Measurements from ENCODE around the gene CLEC2L. TPM values are rescaled to one million over a fixed set of nuclear protein-coding genes. Genes with fewer than 3 reads are reported as not detected.

The CLEC2L gene
- total and polyA plus RNA-seq, 2 experiments from 2014 or later, result not detected

DNA sequence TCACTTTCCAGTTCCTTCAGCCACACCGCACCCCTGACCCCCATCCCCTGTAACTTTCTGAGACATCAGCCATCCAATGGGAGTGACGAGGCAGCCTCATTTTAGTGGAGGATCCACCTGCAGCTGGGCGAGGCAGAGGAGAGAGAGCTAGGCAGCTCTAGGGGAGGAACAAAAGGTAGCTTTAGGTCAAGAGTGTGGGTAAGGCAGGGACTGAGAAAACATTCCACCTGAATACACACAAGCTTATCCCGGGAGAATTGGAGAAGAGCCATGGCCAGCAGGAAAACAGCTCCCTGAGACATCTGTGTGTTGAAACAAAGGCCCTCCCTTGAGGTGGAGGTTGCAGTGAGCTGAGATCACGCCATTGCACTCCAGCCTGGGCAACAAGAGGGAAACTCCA lies 33.4 kb upstream of the CLEC2L start (continued):
- TF ChIP-seq, protein P1, sequence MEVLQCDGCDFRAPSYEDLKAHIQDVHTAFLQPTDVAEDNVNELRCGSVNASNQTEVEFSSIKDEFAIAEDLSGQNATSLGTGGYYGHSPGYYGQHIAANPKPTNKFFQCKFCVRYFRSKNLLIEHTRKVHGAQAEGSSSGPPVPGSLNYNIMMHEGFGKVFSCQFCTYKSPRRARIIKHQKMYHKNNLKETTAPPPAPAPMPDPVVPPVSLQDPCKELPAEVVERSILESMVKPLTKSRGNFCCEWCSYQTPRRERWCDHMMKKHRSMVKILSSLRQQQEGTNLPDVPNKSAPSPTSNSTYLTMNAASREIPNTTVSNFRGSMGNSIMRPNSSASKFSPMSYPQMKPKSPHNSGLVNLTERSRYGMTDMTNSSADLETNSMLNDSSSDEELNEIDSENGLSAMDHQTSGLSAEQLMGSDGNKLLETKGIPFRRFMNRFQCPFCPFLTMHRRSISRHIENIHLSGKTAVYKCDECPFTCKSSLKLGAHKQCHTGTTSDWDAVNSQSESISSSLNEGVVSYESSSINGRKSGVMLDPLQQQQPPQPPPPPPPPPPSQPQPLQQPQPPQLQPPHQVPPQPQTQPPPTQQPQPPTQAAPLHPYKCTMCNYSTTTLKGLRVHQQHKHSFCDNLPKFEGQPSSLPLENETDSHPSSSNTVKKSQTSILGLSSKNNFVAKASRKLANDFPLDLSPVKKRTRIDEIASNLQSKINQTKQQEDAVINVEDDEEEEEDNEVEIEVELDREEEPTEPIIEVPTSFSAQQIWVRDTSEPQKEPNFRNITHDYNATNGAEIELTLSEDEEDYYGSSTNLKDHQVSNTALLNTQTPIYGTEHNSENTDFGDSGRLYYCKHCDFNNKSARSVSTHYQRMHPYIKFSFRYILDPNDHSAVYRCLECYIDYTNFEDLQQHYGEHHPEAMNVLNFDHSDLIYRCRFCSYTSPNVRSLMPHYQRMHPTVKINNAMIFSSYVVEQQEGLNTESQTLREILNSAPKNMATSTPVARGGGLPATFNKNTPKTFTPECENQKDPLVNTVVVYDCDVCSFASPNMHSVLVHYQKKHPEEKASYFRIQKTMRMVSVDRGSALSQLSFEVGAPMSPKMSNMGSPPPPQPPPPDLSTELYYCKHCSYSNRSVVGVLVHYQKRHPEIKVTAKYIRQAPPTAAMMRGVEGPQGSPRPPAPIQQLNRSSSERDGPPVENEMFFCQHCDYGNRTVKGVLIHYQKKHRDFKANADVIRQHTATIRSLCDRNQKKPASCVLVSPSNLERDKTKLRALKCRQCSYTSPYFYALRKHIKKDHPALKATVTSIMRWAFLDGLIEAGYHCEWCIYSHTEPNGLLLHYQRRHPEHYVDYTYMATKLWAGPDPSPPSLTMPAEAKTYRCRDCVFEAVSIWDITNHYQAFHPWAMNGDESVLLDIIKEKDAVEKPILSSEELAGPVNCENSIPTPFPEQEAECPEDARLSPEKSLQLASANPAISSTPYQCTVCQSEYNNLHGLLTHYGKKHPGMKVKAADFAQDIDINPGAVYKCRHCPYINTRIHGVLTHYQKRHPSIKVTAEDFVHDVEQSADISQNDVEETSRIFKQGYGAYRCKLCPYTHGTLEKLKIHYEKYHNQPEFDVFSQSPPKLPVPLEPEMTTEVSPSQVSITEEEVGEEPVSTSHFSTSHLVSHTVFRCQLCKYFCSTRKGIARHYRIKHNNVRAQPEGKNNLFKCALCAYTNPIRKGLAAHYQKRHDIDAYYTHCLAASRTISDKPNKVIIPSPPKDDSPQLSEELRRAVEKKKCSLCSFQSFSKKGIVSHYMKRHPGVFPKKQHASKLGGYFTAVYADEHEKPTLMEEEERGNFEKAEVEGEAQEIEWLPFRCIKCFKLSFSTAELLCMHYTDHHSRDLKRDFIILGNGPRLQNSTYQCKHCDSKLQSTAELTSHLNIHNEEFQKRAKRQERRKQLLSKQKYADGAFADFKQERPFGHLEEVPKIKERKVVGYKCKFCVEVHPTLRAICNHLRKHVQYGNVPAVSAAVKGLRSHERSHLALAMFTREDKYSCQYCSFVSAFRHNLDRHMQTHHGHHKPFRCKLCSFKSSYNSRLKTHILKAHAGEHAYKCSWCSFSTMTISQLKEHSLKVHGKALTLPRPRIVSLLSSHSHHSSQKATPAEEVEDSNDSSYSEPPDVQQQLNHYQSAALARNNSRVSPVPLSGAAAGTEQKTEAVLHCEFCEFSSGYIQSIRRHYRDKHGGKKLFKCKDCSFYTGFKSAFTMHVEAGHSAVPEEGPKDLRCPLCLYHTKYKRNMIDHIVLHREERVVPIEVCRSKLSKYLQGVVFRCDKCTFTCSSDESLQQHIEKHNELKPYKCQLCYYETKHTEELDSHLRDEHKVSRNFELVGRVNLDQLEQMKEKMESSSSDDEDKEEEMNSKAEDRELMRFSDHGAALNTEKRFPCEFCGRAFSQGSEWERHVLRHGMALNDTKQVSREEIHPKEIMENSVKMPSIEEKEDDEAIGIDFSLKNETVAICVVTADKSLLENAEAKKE (CRISPR knock-in tag; IDR thresholded peaks at IDR 0.05), result no peak
- TF ChIP-seq CREB1 (CRISPR knock-in tag; IDR thresholded peaks at IDR 0.05; ENCODE audit: low read depth), result no peak
- no peak for TF ChIP-seq NANOG (IDR thresholded peaks at IDR 0.05; ENCODE audit: borderline replicate concordance)
- no peak for TF ChIP-seq EZH2 (IDR thresholded peaks at IDR 0.05; ENCODE audit: low read depth, unreplicated experiment)
- no peak for TF ChIP-seq EZH2phosphoT487 (IDR thresholded peaks at IDR 0.05; ENCODE audit: unreplicated experiment)
- TF ChIP-seq JUNB (IDR thresholded peaks at IDR 0.05; ENCODE audit: unreplicated experiment), result no peak
- TF ChIP-seq, protein P2, sequence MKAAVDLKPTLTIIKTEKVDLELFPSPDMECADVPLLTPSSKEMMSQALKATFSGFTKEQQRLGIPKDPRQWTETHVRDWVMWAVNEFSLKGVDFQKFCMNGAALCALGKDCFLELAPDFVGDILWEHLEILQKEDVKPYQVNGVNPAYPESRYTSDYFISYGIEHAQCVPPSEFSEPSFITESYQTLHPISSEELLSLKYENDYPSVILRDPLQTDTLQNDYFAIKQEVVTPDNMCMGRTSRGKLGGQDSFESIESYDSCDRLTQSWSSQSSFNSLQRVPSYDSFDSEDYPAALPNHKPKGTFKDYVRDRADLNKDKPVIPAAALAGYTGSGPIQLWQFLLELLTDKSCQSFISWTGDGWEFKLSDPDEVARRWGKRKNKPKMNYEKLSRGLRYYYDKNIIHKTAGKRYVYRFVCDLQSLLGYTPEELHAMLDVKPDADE (IDR thresholded peaks at IDR 0.05), result no peak
- TF ChIP-seq STAT1 (IDR thresholded peaks at IDR 0.05; ENCODE audit: unreplicated experiment), result no peak
- TF ChIP-seq POLR2AphosphoS5 (IDR thresholded peaks at IDR 0.05; ENCODE audit: low read depth), result no peak

DNA sequence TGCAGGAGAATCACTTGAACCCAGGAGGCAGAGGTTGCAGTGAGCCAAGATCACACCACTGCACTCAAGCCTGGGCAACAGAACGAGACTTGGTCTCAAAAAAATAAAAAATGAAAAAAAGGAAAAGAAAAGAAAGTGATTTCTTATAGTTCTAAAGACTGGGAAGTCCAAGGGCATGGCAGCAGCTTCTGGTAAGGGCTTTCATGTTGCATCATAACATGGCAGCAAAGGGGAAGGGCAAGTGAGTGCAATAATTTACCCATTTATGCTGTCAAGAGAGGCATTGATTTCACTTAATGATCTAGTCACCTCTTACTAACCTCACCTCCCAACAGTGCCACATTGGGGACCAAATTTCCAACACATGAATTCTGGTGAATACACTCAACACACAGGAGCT lies 31.2 kb upstream of the CLEC2L start:
- Histone ChIP-seq H3K4me1 (ENCODE audit: insufficient read depth) (no peaks in the 10 kb centered on the region), H3K27me3 (ENCODE audit: insufficient read depth) (no peaks in the 10 kb centered on the region)
- no peak for ATAC-seq
- TF ChIP-seq, protein P3, sequence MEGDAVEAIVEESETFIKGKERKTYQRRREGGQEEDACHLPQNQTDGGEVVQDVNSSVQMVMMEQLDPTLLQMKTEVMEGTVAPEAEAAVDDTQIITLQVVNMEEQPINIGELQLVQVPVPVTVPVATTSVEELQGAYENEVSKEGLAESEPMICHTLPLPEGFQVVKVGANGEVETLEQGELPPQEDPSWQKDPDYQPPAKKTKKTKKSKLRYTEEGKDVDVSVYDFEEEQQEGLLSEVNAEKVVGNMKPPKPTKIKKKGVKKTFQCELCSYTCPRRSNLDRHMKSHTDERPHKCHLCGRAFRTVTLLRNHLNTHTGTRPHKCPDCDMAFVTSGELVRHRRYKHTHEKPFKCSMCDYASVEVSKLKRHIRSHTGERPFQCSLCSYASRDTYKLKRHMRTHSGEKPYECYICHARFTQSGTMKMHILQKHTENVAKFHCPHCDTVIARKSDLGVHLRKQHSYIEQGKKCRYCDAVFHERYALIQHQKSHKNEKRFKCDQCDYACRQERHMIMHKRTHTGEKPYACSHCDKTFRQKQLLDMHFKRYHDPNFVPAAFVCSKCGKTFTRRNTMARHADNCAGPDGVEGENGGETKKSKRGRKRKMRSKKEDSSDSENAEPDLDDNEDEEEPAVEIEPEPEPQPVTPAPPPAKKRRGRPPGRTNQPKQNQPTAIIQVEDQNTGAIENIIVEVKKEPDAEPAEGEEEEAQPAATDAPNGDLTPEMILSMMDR (conservative IDR thresholded peaks at IDR 0.05; ENCODE audit: low read depth in 2 of 2), result no peak
- TF ChIP-seq POLR2AphosphoS5 (IDR thresholded peaks at IDR 0.05; ENCODE audit: low read depth), result no peak

More for the DNA sequence above, 31.2 kb upstream of the CLEC2L start:
- H3K36me3 ChIP-seq (ENCODE audit: insufficient read depth), result no peaks in the 10 kb centered on the region
- no peak overlapping the region for H3K27ac ChIP-seq (ENCODE audit: low read depth)
- no peaks in the 10 kb centered on the region for H3K79me2 ChIP-seq (replicated peaks; ENCODE audit: insufficient read depth)
- peaks cover 5% of the 10 kb centered on the region for H3K9me3 Mint-ChIP-seq
- H3K36me3 Mint-ChIP-seq (ENCODE audit: low read depth), result no peaks in the 10 kb centered on the region
- H3K27me3 Mint-ChIP-seq (ENCODE audit: insufficient read depth, low read depth, poor library complexity), result peaks cover 7% of the 10 kb centered on the region
- H2AFZ ChIP-seq, result no peak overlapping the region
- H3K27ac Mint-ChIP-seq, result no peak overlapping the region
- H3K4me3 Mint-ChIP-seq, result no peak overlapping the region
- H3K9me2 ChIP-seq (ENCODE audit: insufficient read depth), result no peaks in the 10 kb centered on the region
- no peak for DNase-seq (ENCODE audit: low spot score)
- no peaks in the 10 kb centered on the region for H3F3A ChIP-seq (replicated peaks; ENCODE audit: low read depth)
- no peaks in the 10 kb centered on the region for H4K20me1 ChIP-seq (replicated peaks; ENCODE audit: insufficient read depth)
- peaks cover 2% of the 10 kb centered on the region; the same call in 1 of the 3 replicates for H3K4me1 Mint-ChIP-seq
- H3K4me2 ChIP-seq, result no peak overlapping the region
- H3K4me3 ChIP-seq, result no peak overlapping the region

Measured in GM23338 (cell line).